ENCODE measurements around the gene INTS6.

INTS6 gene

DNA sequence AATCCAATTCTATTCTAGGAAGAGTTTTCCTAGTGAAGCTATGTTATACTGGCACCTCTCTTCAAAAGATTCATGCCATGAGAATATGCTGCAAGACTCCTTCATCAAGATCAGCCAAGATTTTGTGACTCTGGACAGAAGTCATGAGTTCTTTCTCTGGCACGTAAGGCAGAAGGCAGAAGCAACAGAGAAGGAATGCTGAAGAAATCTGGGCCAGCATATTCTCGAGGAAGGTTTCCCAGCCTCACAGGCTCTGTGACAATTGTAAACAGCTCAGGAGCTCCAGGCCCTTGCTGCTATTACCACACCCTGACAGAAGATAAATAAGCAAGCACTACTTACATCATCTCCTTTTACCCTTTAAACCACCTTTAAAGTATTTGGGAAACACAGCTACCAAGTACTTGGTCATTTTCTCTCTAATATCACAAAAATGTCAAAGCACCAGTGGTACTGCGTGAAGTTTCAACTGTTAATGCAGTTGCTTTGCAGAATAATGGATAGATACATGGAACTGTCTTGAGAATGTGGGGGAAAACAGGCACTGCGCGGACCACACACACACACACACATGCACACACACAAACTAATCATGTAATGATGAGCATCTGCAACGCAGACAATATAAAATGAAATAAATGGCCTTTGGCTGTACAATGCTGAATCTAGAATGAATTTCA, 55.4 kb downstream of the INTS6 start:
- no peak for DNase-seq

DNA sequence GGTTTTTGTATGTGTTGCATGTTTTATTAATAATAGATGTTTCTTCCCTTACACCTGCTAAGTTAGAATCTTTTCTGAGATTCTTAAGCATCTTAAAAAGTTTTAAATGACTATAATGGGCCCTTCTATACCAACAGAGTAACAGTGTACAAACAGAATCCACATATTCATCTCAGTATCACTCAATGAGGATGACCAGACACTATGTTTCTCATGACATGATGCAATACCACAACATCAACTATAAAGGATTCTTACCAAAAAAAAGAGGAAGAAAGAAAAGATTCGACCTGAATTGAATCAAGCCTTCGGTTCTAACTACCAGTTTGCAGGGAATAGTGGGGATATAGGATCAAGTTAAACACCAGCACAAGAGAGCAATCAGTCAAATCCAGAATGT, 56.5 kb downstream of the INTS6 start:
- DNase-seq, result no peak

GRCh38 chr13:51394724-51395123, 58.1 kb downstream of the INTS6 start:
- DNase-seq, result no peak

DNA sequence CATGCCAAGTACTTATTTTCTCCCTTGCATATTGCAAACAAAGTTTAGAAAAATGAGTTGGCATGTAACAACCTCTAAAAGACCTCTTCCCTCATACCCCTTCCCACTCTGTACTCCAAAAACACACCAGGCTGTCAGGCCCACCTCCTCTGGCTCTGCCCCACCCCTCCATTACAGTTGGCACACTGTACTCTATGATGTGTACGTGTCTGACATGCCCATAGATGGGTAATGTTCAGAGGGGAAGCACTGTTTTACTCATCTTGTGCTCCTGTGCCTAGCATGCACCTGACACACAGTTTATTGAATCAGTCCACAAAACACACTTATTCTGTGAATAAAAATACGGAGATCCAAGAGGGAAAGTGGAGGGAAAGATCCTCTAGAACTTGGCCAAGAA, 67.7 kb downstream of the INTS6 start:
- no peak for DNase-seq

DNA sequence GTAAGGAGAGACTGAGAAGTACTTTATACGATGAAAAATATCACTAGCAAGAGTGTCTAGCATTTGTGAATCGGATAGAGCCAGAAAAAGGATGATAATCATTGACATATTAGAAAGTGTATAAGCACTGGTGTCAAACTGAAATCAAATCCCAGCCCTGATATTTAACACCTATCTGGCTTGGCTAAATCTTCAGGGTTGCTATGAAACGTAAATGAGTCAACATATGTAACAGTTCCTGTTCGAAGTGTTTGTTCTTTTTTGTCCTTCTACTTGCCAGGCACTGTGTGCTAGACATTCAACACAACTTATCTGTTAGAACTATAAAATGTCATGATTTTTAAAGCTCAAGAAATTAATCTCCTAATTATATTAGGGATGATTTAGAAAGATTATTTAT, 72.6 kb downstream of the INTS6 start:
- DNase-seq, result peak; percentile 75

- DNase-seq, result no peak
These were observed 79.4 kb downstream of the INTS6 start for GRCh38 chr13:51373451-51373850.

DNA sequence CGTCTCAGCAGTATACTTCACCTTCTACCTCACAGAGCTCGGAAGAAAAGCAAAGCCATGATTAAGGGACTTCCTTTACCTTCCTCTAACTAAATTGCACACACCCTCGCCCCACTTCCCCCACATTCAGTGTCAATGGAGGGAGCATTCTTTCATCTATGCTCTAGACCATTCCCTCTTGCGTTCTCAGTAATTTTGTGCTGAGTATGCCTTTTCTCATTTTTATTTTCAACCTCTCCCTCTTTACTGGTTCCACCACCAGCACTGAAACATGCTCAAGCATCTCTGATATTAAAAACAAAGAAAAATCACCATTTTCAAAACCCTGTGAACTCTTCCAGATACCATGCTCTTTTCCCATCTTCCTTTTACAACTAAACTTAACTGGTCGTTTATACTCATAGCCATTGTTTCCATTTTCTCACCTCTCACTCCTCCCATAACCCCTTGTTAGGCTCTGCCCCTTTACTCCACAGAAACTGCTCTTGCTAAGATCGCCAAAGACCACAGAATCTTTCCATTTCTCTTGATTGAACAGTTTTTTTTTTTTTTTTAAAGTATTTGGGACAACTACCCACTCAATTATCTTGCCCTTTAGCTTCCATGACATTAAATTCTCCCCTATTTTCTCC, 81.0 kb downstream of the INTS6 start:
- no peak for DNase-seq

- DNase-seq, result no peak
These were observed 82.0 kb downstream of the INTS6 start for GRCh38 chr13:51370811-51371210.

DNA sequence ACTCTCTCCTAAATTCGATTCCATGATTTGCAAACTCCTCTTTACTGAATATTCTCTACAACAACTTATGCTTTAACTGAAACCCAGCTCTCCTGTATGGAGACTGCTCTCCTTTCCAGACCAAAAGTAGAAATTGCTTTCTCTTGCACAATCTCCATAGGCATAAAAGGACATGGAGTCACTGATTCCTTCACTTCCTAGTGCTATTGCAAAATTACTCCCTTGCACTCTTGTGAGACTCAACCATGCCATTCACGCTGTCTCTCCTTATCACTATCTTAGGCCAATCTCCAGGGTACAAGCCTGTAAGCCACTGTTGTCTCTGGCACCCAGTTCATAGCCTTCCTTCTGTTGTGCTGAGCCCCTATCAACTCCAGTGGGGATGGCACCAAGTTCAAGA, 82.7 kb downstream of the INTS6 start:
- no peak for DNase-seq

DNA sequence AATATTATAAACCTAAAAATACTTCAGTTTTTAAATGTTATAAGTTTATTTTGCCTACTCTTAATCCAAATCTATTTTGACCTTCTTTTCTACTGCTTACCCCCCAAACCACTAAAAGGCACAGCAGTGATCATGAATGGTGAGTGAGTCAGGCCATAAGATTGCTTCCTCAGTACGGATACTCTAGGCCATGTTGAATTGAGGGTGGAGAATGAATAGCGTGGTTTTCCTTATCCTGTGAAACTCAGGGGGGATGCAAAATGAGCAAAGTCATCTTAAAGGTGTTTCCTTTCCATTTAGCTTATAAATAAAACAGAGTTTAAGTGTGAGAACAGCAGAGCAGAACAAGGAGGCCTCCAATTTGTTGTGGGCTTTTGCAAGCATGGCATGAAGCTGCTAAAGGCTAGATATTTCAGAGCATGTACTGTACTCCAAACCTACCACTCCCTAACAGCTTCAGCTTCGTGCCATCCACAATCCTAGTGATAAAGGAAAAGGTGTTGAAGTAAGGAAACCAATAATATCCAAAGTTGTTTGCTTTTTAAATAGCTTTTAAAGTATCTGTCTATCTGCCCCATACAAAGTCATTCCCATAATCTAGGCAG, 88.3 kb downstream of the INTS6 start:
- DNase-seq, result no peak

- no peak for DNase-seq
These were observed 89.2 kb downstream of the INTS6 start for GRCh38 chr13:51363625-51364024.

- DNase-seq, result no peak
These were observed 91.7 kb downstream of the INTS6 start for GRCh38 chr13:51361106-51361505.

DNA sequence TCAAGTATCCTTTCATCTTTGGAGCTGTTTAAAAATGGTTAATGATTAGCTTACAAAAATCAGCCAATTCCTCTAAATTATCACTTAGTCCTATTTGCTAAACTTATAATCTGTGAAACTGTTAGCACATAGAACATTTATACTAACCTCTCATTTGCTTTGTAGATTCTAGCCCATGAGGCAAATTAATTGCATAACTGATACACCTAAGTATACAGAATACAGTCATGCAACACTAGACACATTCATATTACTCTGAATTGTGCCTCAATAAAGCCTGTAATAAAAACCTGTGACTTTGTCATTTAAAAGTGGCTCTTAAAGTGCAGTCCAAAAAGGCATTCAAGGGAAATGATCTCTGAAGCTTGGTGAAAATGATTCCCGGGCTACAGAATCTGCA, 92.3 kb downstream of the INTS6 start:
- DNase-seq, result no peak

DNA sequence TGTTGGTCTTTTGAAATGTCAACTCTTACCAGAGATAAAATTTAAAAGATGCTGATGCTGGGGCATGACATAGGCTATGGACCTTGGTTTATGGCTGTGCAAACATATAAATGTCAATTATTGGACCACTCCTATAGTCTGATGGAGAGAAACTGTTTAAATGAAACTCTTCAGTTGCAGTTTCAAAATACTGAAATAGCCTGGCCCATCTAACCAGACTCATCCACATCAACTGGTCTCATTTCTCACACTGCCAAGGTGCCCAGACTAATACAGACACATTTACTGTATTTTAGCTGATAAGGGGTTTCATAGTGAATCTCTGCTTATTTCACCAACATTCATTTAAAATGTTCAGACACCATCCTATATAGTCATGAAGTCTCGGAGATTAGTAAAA, 93.5 kb downstream of the INTS6 start:
- no peak for DNase-seq

DNA sequence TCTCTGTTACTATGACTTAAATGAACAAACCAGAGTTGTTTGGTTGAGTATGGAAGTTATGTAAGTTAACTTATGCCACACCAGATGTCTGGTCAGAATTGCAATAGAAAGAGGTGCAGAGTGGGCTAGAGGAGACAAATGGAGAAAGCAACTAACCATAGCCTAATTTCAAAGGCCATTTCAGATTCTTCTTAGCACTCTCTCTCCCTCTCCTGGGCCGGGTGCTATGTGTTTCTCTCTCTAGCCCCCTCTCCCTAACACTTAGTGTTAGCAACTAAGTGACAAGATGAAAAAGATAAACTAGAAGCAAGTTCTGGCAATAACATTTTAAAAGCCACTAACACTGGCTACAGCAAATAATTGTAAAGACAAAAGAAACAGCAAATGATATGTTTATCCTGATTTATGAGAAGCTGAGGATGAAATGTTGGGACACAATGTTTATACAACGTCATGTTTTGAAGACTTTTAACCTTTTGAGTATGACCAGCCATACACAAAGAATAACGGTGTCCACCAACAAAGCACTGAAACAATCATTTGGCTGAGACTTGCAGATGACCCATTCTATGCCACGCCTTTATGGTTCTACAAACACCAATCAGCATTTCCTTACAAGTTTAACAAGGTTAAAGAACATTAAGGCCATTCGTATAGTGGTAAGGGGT, 94.8 kb downstream of the INTS6 start:
- DNase-seq, result no peak

DNA sequence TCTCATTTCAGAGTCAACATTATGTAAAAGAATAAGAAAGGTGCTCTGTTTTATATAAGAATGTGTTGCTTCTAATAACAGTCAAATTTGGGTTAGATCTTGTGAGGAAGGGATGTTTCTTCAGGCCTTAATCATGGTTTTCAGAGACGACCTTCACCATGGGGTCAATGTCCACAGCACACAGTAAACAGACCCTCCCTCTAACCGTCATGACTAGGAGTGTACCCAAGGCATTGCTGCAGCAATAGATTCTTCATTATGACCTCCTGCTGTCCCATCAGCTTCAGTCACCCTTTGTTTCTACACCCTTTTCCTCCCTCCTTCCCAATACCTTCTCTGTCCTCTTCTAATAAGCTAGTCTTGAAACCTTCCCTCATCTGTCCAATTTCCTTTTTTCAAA, 97.6 kb downstream of the INTS6 start:
- no peak for DNase-seq

DNA sequence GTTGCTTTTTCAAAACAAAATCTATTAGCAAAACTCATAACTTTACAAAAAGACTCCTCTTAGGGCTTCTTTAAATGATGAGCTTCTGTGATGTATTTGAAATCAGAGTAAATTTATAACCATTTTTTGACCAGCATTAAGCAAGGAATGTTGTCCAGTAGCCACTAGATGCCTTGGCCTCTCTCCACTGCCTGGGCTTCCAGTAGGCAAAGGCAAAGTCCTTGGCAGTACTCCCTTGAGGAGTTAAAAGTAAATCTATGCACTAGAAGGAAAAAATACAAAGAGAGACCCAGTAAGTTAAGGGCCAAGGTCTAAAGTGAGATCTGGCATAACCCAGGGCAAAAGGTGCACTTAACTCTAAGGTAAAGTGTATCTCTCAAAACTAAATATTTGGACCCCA, 103.8 kb downstream of the INTS6 start:
- DNase-seq, result no peak

GRCh38 chr13:51348069-51348967, 104.5 kb downstream of the INTS6 start:
- DNase-seq, result no peak

DNA sequence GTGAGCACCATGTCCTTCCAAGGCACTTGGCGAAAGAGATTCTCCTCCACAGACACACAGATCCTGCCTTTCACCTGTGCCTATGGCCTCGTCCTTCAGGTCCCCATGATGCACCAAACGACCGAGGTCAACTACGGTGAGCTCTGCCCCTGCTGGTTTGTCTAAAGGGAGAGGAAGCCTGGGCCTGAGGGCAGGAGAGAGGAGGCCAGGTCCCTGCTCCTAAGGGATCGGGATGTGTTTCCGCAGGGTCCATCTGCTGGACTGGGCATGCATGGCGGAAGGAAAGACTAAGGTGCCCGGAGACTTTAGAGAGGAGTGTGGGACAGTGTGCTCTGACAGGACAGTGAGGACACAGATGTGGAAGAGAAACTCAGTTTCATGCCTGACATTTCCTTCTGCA, 105.7 kb downstream of the INTS6 start:
- DNase-seq, result no peak

- no peak for DNase-seq
These were observed 106.4 kb downstream of the INTS6 start for GRCh38 chr13:51346397-51346796.

DNA sequence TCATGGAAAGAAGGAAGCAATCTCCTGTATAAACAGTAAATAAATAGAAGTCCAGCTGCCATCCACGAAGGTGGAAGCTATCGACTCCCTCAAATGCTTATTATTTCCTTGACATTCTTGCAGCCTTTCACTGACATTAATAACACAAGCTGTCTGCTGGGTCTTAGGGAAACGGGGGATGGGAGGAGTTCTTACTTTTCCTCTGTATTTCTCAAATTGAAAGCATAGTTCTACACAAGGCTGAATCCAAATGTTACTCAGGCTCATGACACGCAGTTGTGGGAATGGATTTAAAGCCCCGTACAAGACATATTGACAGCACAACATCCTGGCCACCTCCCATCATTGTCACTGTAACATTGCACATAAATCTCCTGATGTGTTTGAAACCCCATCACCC, 109.4 kb downstream of the INTS6 start:
- no peak for DNase-seq

DNA sequence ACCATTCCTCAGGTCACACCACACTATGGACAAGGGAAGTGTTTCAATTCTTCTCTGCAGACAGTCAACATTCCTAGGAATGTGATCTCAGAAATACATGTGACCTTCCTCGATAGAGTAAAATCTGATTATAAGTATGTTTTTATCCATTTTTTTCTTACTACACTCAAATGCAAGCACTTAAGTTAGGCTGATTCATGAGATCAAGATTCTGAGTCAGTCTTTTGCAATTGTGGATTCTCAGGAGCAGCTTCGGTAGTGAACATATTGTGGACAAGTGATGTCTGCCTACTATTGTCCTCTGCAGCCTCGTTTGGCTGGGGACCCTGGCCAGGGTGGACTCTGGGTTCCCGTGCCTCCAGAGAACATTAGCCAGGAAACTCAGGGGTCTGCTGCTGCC, 110.1 kb downstream of the INTS6 start:
- DNase-seq, result no peak

GRCh38 chr13:51341791-51342190, 111.0 kb downstream of the INTS6 start:
- DNase-seq, result no peak

Measured in DMS153 (cell line).